Thyroid gland (tissue), 4 donors: ENCODE measurements around the gene CCDC34.

Experiments
- POLR2A ChIP-seq, 2 donors: fragments of 450-650 bp; IDR thresholded peaks; one replicate each; pipeline ENCODE4 v1.6.1; 2017; ENCODE audit warnings: antibody characterized with exemption in 2 of 2, mild to moderate bottlenecking in 2 of 2, moderate library complexity in 1 of 2
- TF ChIP-seq, protein P1 (sequence below), 6 experiments: fragments of 200-600 bp in 3 of 6; fragments of 450-650 bp in 3 of 6; sonication (generic) in 3 of 6; IDR thresholded peaks; one replicate each; pipeline ENCODE4 v1.5.1; 2016 to 2019; ENCODE audit warnings: antibody characterized with exemption in 6 of 6, mild to moderate bottlenecking in 2 of 6, inconsistent platforms in 1 of 6, moderate library complexity in 1 of 6

DNA sequence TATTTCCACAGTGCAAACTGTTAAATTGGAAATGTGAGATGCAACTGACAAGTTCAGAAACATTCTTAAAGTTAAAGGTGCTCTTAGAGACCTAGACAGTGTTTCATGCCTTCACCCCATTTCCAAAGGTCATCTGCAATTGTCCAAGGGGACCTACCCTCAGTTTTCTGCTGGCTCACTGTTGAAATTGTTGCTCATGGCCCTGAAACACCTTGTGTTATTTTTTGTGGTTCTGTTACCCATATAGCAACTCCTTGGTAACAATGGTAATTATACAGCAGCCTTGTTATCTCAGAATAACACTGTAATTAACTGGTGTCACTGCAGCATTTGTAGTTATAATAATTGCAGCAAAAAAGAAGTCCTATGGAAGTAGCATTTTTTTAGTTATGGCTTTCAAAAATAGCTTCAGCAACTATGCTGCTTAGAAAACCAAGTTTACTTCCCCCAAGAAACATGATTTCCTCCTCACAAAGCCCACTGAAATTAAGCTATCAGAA lies 49.2 kb upstream of the CCDC34 start:
- TF ChIP-seq, protein P1, sequence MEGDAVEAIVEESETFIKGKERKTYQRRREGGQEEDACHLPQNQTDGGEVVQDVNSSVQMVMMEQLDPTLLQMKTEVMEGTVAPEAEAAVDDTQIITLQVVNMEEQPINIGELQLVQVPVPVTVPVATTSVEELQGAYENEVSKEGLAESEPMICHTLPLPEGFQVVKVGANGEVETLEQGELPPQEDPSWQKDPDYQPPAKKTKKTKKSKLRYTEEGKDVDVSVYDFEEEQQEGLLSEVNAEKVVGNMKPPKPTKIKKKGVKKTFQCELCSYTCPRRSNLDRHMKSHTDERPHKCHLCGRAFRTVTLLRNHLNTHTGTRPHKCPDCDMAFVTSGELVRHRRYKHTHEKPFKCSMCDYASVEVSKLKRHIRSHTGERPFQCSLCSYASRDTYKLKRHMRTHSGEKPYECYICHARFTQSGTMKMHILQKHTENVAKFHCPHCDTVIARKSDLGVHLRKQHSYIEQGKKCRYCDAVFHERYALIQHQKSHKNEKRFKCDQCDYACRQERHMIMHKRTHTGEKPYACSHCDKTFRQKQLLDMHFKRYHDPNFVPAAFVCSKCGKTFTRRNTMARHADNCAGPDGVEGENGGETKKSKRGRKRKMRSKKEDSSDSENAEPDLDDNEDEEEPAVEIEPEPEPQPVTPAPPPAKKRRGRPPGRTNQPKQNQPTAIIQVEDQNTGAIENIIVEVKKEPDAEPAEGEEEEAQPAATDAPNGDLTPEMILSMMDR (IDR thresholded peaks at IDR 0.05): no peak
- no peak for TF ChIP-seq POLR2A (IDR thresholded peaks at IDR 0.05)
